GM12878 (cell line): Measurements from ENCODE around the gene PCSK9.

Experiments used
- CTCF ChIP-seq, 3 experiments: IDR thresholded peaks in 2 of 3; conservative IDR thresholded peaks in 1 of 3; 2 replicates each; pipeline ENCODE4 v1.5.1; 2011; ENCODE audit warnings: low read depth in 3 of 3, low read length in 3 of 3, mild to moderate bottlenecking in 3 of 3, control low read depth in 2 of 3, moderate library complexity in 2 of 3, inconsistent platforms in 1 of 3, mixed read lengths in 1 of 3; ENCODE audit not compliant: control insufficient read depth in 2 of 3, insufficient read depth in 1 of 3; ENCODE audit errors: extremely low read depth in 1 of 3
- E4F1 ChIP-seq: fragments of 450-650 bp; IDR thresholded peaks from 2 replicates; pipeline ENCODE4 v1.6.1; 2018; ENCODE audit warnings: borderline replicate concordance, mild to moderate bottlenecking; ENCODE audit not compliant: partially characterized antibody
- HSF1 ChIP-seq: fragments of 150-350 bp; IDR thresholded peaks from 2 replicates; pipeline ENCODE4 v1.6.1; 2014; ENCODE audit warnings: mild to moderate bottlenecking, low read depth, low read length
- NFYB ChIP-seq: IDR thresholded peaks from 2 replicates; pipeline ENCODE4 v1.6.1; 2011; ENCODE audit warnings: low read depth, mild to moderate bottlenecking, low read length, improper control_type of control experiment, moderate library complexity; ENCODE audit not compliant: insufficient read depth
- POLR2A ChIP-seq: IDR thresholded peaks from 2 replicates; pipeline ENCODE4 v1.6.1; 2011; ENCODE audit warnings: low read depth, mild to moderate bottlenecking, low read length
- SP1 ChIP-seq: IDR thresholded peaks from one replicate; pipeline ENCODE4 v1.6.1; 2011; ENCODE audit warnings: low read depth, low read length
- TCF3 ChIP-seq: IDR thresholded peaks from 2 replicates; pipeline ENCODE4 v1.6.1; 2012; ENCODE audit warnings: low read depth, mild to moderate bottlenecking, low read length, borderline replicate concordance; ENCODE audit not compliant: insufficient read depth

- no peak for TF ChIP-seq TCF3
- TF ChIP-seq E4F1: no peak
- TF ChIP-seq CTCF (IDR thresholded peaks at IDR 0.05 in 2 of 3, conservative IDR thresholded peaks at IDR 0.05 in 1 of 3; ENCODE audit: control insufficient read depth in 2 of 3, extremely low read depth in 1 of 3, insufficient read depth in 1 of 3, low read depth in 3 of 3, low read length in 3 of 3): no peak
- TF ChIP-seq SP1: no peak
- TF ChIP-seq HSF1: no peak
- TF ChIP-seq POLR2A: no peak
- TF ChIP-seq NFYB: no peak
Measured at GRCh38 chr1:55081188-55081904, 42.0 kb downstream of the PCSK9 start.
